Measurements from ENCODE around the gene SRGN. TPM values are rescaled to one million over a fixed set of nuclear protein-coding genes. Genes with fewer than 3 reads are reported as not detected.
A peak's percentile ranks its signal among the peaks of the same experiment; 100 is the strongest.

Gene SRGN
- total RNA-seq, 1 experiment from 2014 or later, result 0.59 TPM

DNA sequence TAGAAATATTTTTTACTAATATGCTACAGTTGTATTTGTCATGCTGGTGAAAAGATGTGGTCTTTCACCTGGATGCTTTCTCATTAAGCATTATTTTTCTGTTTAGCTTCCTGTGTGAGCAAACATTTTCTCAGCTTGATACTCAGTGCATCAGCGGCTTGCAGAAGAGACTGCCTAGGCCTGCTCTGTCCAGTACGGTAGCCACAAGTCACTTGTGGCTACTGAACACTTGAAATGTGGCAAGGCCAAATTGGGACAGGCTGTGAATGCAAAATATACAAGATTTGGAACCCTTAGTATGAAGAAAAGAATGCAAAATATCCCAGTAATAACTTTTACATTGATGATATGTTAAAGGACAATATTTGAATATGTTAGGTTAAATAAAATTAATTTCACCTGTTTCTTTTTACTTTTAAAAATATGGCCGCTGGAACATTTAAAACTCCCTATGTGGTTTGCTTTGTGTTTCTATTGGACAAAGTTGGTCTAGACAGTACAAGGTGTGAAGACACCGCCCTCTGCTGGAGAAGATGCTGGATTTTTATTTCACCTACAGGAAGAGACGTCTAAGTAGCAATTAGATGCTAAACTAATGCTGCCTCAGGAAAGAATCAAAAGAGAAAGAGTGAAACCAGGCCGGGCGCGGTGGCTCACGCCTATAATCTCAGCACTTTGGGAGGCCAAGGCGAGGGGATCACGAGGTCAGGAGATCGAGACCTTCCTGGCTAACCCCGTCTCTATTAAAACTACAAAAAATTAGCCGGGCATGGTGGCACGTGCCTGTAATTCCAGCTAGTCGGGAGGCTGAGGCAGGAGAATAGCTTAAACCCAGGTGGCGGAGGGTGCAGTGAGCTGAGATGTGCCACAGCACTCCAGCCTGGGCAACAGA, 5.3 kb downstream of the SRGN start:
- Histone ChIP-seq H3K4me3 (no peak overlapping the region), H3K27ac (no peak overlapping the region), H3K9me3 (replicated peaks) (no peaks in the 10 kb centered on the region), H3K36me3 (no peaks in the 10 kb centered on the region), H3K27me3 (no peaks in the 10 kb centered on the region), H3K4me1 (no peaks in the 10 kb centered on the region)
- peak; percentile 72 to 86 for DNase-seq

DNA sequence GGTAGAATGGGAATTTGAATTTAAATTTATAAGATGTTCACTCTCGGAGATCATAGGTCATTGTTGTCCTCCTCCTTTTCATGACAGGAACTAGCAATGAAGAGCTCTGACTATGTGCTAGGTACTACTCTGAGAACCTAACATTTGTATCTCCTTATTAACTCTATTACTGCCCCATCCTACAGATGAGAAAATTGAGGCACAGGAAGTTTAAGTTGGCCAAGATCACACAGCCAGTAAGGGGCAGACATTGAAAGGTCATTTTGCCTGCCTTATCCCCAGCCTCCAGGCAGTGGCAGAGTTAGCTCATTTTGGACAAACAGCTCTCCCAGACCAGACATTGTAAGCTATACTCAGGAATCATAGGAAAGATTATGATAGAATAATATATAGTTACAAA, 6.0 kb downstream of the SRGN start:
- Histone ChIP-seq H3K27ac (no peak overlapping the region), H3K27me3 (no peaks in the 10 kb centered on the region), H3K36me3 (no peaks in the 10 kb centered on the region), H3K9me3 (replicated peaks) (no peaks in the 10 kb centered on the region), H3K4me1 (no peaks in the 10 kb centered on the region), H3K4me3 (no peak overlapping the region)
- DNase-seq, result peak in 1 of 2 experiments; percentile 6

DNA sequence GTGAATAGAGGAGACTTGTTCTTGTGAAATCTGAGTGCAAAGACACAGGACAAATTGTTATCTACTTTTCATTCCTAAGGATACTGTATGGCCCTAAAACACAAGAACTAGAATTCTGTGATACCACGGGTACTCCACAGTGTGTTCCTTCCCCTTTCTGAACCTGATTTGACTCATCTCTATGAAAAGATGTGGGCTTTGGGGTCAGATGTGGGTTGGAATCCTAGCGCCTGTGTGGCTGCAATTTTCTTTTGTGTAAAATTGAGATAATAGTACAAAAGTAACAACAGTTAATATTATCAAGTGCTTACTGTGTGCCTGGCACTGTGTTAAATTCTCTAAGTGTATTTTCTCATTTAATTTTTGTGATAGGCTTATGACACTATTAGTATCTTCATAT, 8.1 kb downstream of the SRGN start:
- H3K27me3 ChIP-seq, result no peaks in the 10 kb centered on the region
- H3K4me1 ChIP-seq, result no peaks in the 10 kb centered on the region
- H3K9me3 ChIP-seq (replicated peaks), result no peaks in the 10 kb centered on the region
- H3K4me3 ChIP-seq, result no peak overlapping the region
- no peak for DNase-seq
- H3K27ac ChIP-seq, result no peak overlapping the region
- no peaks in the 10 kb centered on the region for H3K36me3 ChIP-seq

DNA sequence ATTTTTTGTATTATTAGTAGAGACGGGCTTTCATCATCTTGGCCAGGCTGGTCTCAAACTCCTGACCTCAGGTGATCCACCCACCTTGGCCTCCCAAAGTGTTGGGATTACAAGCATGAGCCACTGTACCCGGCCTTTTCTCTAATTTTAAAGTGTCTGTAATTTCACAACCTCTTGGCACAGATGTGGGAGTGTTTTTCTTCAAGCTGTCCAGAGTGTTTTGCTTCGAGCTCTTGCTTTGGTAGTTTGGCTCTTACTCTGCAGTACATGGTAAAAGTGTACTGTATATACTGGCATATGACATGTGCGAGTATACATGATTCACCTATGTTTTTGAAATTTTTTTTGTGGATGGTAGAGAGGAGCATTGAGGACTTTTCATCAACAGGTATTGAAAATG, 9.8 kb downstream of the SRGN start:
- Histone ChIP-seq H3K9me3 (replicated peaks) (no peaks in the 10 kb centered on the region), H3K4me1 (no peaks in the 10 kb centered on the region), H3K27ac (no peak overlapping the region), H3K4me3 (no peak overlapping the region), H3K36me3 (no peaks in the 10 kb centered on the region), H3K27me3 (no peaks in the 10 kb centered on the region)
- DNase-seq, result no peak

DNA sequence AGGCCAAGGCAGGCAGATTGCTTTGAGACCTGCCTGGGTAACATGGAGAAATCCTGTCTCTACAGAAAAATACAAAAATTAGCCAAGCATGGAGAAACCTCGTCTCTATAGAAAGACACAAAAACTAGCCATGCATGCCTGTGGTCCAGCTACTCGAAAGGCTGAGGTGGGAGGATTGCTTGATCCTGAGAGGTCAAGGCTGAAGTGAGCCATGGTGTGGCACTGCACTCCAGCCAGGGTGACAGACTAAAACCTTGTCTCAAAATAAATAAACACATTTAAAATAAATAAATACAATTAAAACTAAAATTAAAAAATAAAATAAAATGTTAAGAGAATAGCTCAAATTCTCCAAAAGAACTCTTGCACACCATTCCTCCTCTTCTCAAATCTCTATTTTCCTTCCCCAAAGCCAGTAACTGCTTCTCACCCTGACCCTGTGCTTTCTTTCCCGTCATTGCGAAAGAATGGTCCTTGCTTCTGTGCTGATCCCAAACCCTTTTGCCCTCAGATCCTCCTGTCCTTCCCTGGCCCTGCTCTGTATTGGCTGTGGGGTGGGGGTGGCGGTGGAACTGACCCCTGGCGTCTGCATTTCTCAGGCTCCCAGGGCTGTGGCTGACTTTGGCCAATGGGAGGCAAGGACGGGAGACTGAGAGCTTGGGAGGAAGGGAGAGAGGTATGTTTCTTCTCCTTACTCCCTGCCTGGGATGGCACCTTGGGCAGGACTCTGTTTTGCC, 12.4 kb downstream of the SRGN start:
- H3K27ac ChIP-seq, result no peak overlapping the region
- DNase-seq, result no peak

DNA sequence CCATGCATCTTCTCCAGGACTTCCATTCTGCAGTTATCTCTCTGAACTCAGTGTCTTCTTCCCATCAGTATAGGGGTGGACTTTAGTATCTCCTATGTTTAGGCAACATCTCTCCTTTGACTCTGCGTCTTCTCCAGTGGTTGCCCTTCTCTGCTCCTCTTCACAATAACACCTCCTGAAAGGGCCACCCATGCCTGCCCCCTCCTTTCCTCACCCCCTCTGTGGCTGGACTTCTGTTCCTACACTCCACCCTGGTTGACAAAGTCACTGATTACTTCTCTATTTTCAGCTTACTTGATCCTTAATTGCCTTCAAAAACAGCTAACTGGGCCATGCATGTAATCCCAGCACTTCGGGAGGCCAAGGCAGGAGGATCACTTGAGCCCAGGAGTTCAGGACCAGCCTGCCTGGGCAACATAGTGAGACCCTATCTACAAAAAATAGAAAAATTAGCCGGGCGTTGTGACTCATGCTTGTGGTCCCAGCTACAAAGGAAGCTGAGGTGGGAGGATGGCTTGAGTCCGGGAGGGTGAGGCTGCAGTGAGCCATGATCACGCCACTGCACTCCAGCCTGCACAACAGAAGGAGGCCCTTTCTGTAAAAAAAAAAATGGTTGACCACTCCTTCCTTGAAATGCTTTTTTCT, 13.7 kb downstream of the SRGN start:
- DNase-seq, result no peak
- H3K27me3 ChIP-seq, result no peaks in the 10 kb centered on the region
- H3K36me3 ChIP-seq, result no peaks in the 10 kb centered on the region
- no peak overlapping the region for H3K27ac ChIP-seq
- no peaks in the 10 kb centered on the region for H3K4me1 ChIP-seq
- no peaks in the 10 kb centered on the region for H3K9me3 ChIP-seq (replicated peaks)
- H3K4me3 ChIP-seq, result no peak overlapping the region

More for the DNA sequence above, 12.4 kb downstream of the SRGN start:
- H3K36me3 ChIP-seq, result no peaks in the 10 kb centered on the region
- H3K4me3 ChIP-seq, result no peak overlapping the region
- no peaks in the 10 kb centered on the region for H3K4me1 ChIP-seq
- H3K9me3 ChIP-seq (replicated peaks), result no peaks in the 10 kb centered on the region
- H3K27me3 ChIP-seq, result no peaks in the 10 kb centered on the region

DNA sequence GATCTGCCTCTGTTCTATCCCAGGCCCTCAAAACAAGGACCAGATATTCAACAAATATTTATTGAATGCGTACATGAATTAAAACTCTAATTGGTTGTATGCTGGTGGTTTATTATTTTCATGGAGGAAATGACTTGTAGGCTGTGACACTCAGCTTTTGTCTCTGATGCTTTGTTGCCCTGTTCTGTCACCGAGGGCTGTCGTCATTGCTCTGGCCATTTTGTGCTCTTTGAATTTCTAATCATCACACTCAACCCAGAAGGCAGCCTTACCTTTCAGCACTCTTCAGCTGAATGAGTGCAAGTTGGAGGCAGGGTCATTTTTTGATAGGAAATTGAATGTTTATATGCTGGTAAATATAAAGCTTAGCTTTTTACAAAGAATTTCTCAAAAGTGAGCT, 14.5 kb downstream of the SRGN start:
- Histone ChIP-seq H3K36me3 (no peaks in the 10 kb centered on the region), H3K9me3 (replicated peaks) (no peaks in the 10 kb centered on the region), H3K27ac (no peak overlapping the region), H3K4me3 (no peak overlapping the region), H3K4me1 (no peaks in the 10 kb centered on the region), H3K27me3 (no peaks in the 10 kb centered on the region)
- DNase-seq, result no peak

DNA sequence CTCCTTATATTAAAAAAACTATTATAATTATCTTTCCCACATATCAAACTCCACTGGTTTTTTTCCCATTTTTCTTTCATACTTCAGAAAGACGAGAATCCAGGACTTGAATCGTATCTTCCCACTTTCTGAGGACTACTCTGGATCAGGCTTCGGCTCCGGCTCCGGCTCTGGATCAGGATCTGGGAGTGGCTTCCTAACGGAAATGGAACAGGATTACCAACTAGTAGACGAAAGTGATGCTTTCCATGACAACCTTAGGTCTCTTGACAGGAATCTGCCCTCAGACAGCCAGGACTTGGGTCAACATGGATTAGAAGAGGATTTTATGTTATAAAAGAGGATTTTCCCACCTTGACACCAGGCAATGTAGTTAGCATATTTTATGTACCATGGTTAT, 15.9 kb downstream of the SRGN start:
- no peak overlapping the region for H3K27ac ChIP-seq
- no peaks in the 10 kb centered on the region for H3K4me1 ChIP-seq
- no peaks in the 10 kb centered on the region for H3K27me3 ChIP-seq
- no peaks in the 10 kb centered on the region for H3K36me3 ChIP-seq
- no peak overlapping the region for H3K4me3 ChIP-seq
- no peaks in the 10 kb centered on the region for H3K9me3 ChIP-seq (replicated peaks)
- no peak for DNase-seq

DNA sequence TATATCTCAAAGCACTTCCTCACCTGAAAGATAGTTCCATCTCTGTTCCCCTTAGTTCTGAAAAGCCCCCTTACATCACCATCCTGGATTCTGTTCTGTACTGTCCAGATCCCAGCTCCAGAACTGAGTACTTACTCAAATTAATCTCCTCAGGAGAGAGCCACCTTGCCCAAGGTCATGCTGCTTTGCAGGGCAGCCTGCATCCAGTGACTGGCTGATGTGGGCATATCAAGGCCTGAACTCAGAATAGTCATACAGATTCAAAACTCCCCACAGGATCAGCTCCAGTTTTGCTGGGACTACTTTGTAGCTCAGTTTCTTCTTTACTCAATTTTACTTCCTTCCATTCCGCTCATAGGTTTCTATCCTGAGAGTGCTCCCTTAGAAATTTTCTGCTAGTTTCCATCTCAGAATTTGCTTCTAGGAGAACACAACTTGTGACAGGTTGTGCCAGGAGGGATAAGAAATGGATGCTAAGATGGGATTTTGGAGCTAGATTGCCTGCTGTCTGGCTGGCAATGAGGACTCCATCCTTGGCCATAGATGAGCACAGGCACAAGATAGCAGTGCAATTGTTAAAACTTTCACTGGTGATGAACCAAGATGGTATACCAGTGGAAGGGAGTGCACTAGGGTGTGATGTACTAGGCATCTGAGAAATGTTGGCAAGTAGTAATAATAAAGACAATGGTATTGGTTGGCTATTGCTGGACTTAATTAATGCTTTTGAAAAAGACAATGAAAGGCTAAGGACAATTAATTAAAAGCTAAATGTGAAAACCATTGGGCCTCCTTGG, 17.3 kb downstream of the SRGN start:
- no peak for DNase-seq
- Histone ChIP-seq H3K4me3 (no peak overlapping the region), H3K27me3 (no peaks in the 10 kb centered on the region), H3K27ac (no peak overlapping the region), H3K36me3 (no peaks in the 10 kb centered on the region), H3K4me1 (no peaks in the 10 kb centered on the region), H3K9me3 (replicated peaks) (no peaks in the 10 kb centered on the region)

DNA sequence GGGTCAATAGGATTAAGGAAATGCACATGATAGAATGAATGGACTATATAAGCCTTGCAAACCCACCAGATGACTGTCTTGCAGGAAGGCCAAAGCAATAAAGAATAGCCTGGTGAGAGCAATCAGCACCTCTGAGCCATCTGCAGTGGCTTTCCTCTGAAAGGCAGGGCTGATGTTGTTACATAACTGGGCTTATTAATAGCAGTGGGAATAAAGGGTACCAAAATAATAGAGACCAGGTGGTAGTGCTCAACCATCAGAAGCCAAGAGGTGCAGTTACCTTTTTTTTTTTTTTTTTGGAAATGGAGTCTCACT, 19.2 kb downstream of the SRGN start:
- DNase-seq, result no peak
- Histone ChIP-seq H3K27me3 (no peaks in the 10 kb centered on the region), H3K4me3 (no peak overlapping the region), H3K9me3 (replicated peaks) (no peaks in the 10 kb centered on the region), H3K4me1 (no peaks in the 10 kb centered on the region), H3K27ac (no peak overlapping the region), H3K36me3 (no peaks in the 10 kb centered on the region)

DNA sequence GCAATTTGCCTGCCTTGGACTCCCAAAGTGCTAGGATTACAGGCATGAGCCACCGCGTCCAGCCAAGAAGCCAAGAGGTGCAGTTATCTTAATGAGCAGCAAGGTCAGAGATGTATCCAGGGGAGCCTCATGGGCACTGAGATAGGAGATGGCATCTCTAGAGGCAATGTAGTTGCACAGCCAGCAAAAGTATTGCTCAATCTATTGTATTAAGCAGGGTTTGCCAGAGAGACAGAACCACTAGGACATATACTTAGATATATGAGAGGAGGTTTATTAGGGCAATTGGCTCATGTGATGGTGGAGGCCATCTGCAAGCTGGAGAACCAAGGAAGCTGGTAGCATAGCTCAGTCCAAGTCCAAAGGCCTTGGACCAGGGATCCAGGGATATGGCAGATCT, 19.8 kb downstream of the SRGN start:
- no peak overlapping the region for H3K27ac ChIP-seq
- H3K4me1 ChIP-seq, result no peaks in the 10 kb centered on the region
- no peaks in the 10 kb centered on the region for H3K9me3 ChIP-seq (replicated peaks)
- H3K36me3 ChIP-seq, result no peaks in the 10 kb centered on the region
- H3K4me3 ChIP-seq, result no peak overlapping the region
- DNase-seq, result no peak
- no peaks in the 10 kb centered on the region for H3K27me3 ChIP-seq

DNA sequence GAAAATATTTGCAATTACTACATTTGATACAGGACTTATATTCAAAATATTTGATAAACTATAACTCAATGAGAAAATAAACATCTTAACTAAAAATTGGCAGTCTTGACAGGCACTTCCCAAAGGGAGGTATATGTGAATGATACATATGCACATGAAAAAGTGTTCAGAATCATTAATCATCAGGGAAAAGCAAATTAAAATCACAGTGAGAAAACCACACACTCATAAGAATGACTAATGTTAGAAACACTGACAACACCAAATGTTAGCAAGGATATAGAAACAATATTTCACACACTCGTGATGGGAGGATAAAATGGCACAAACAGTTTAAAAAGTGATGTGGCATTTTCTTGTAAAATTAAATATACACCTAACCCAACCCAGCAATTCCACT, 32.0 kb downstream of the SRGN start:
- no peaks in the 10 kb centered on the region for H3K4me1 ChIP-seq
- no peak overlapping the region for H3K27ac ChIP-seq
- no peaks in the 10 kb centered on the region for H3K9me3 ChIP-seq (replicated peaks)
- H3K36me3 ChIP-seq, result no peaks in the 10 kb centered on the region
- no peaks in the 10 kb centered on the region for H3K27me3 ChIP-seq
- no peak overlapping the region for H3K4me3 ChIP-seq
- no peak for DNase-seq

DNA sequence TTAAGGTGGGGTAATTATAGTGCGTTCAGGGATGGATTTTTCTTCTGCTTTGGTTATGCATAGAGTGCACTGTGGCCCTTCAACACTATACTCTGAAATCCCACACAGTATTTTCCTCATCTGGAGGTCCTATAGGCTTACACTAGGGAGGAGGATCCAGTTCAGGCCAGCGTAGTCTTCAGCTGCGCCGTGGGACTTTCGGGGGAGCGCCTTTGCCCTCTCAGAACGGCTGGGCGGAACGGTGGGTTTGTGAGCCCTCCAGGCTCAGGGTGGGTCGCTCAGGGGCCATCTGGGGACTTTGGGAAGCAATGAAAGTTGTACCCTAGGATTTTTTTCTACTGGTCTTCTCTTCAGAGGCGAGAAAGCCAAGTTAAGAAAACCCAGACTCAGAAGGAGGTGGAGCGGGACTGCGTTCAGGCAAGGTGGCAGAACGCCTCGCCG, 35.4 kb downstream of the SRGN start:
- DNase-seq, result peak; percentile 68 to 77
- H3K27me3 ChIP-seq, result no peaks in the 10 kb centered on the region
- no peaks in the 10 kb centered on the region for H3K4me1 ChIP-seq
- no peaks in the 10 kb centered on the region for H3K36me3 ChIP-seq
- no peaks in the 10 kb centered on the region for H3K9me3 ChIP-seq (replicated peaks)
- peak overlapping the region; percentile 50 for H3K27ac ChIP-seq
- peak overlapping the region; percentile 69 for H3K4me3 ChIP-seq

DNA sequence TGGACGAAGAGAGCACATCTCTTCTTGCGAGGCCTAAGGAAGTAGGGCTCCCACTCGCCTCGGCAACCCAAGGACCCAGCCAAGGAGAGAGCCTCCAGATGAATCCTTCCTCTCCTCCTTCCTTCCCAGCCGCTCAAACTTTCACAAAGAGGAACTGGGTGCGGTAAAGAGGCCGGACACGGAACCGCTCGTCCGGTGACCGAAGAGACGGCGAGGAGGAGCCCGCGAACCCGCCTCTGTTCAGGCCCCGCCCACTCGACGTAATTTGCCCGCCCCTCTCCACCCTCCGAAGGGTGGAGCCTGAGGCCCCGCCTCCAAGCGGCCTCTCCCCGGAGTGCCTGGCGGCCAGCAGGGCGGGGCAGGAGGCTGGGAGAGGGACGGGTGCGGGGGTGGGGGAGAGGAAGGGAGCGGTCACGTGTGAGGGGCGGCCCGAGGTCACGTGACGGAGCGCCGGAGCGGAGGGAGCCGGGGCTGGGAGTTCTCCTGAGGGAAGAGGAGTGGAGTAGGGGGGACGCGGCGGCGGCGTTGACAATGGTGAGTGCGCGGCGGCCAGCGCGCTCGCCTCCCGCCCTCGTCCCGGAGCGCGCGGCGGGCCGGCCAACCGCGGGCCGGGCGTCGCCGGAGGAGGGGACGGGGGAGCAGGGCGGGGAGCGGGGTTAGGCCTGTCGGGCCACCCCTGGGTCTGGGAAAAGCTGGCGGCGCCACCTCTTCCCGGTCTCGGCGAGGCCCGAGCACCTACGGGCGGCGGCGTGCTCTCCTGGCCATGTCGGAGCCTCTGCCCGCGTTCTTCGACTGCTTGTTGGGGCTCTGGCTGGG, 36.1 kb downstream of the SRGN start, which contains the start of gene VPS26A:
VPS26A (plus strand) TSS at position 432 of the 816 bp plus-strand sequence; CDS start at position 532, 100 bp downstream.
- Histone ChIP-seq H3K9me3 (replicated peaks) (no peaks in the 10 kb centered on the region), H3K36me3 (no peaks in the 10 kb centered on the region), H3K4me3 (peak within 1 kb of the TSS; percentile 69), H3K27ac (peak within 1 kb of the TSS; percentile 50), H3K4me1 (no peaks in the 10 kb centered on the region), H3K27me3 (no peaks in the 10 kb centered on the region)
- peak; percentile 96 to 98 for DNase-seq
